ENCODE measurements around the gene PTPRT. TPM values are rescaled to one million over a fixed set of nuclear protein-coding genes. Genes with fewer than 3 reads are reported as not detected.

The PTPRT gene
- total and polyA plus RNA-seq, 10 of the 15 experiments (the other 5 are each of a cell fraction or from before 2014, with no cell fraction given): not detected

DNA sequence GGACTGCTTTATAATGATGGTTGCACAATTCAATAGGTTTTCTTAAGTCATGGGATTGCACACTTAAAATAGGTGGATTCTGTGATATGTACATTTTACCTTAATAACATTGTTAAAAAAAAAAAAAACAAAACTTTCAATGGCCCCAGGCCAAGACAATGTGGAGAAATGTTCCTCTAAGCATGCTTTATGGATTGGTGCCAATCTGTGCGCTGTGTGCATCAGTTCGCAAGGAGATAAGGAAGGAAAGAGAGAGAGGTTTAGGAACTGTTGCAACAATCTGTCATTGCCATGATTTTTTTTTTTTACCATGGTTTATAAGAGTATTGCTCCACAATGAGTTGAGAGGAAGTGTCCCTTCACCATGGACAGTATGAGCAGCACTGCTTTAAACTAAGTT is 399.6 kb downstream of the PTPRT start:
- Histone ChIP-seq H3K27ac (ENCODE audit: control insufficient read depth, insufficient read depth) (no peak overlapping the region), H3K9ac (ENCODE audit: control insufficient read depth, insufficient read depth, low read length) (no peak overlapping the region), H3K36me3 (ENCODE audit: control insufficient read depth in 2 of 2, insufficient read depth in 2 of 2, low read length in 1 of 2) (no peaks in the 10 kb centered on the region), H2AFZ (ENCODE audit: control insufficient read depth, low read depth, low read length) (no peak overlapping the region), H3K4me2 (ENCODE audit: control insufficient read depth, insufficient read depth) (no peak overlapping the region), H3K9me3 (replicated peaks; ENCODE audit: control insufficient read depth, insufficient read depth, low read length) (no peaks in the 10 kb centered on the region), H4K20me1 (ENCODE audit: control insufficient read depth, insufficient read depth) (no peaks in the 10 kb centered on the region), H3K4me1 (ENCODE audit: control insufficient read depth, insufficient read depth, low read length) (no peaks in the 10 kb centered on the region), H3K27me3 (replicated peaks in 1 of 2; ENCODE audit: control insufficient read depth in 2 of 2, insufficient read depth in 2 of 2, low read length in 1 of 2) (no peaks in the 10 kb centered on the region), H3K4me3 (no peak overlapping the region), H3K79me2 (ENCODE audit: control insufficient read depth, insufficient read depth, low read length) (no peaks in the 10 kb centered on the region)
- ATAC-seq (no peak), FAIRE-seq (no peak), DNase-seq (ENCODE audit: low read depth, low spot score) (no peak)
- in situ Hi-C loops (cut with MboI): no loop called here
- RAD21 ChIA-PET (ENCODE audit: unreplicated experiment): no interaction called here
- WGBS (ENCODE audit: insufficient coverage, insufficient replicate concordance, low lambda C conversion rate, missing lambda C conversion rate): 7% methylated on average over 2 of the region's 2 CpGs
- POLR2A ChIA-PET: no interaction called here
- BruUV-seq (replicated peaks): no TSS peak
- CTCF ChIA-PET: no interaction called here
- SMC1A ChIA-PET (ENCODE audit: uncharacterized antibody, unreplicated experiment): no interaction called here
- intact Hi-C loops (cut with micrococcal nuclease; ENCODE audit: unreplicated experiment): no loop called here
- TF ChIP-seq, protein P1, sequence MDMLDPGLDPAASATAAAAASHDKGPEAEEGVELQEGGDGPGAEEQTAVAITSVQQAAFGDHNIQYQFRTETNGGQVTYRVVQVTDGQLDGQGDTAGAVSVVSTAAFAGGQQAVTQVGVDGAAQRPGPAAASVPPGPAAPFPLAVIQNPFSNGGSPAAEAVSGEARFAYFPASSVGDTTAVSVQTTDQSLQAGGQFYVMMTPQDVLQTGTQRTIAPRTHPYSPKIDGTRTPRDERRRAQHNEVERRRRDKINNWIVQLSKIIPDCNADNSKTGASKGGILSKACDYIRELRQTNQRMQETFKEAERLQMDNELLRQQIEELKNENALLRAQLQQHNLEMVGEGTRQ (IDR thresholded peaks at IDR 0.05; ENCODE audit: borderline replicate concordance, low read depth, low read length): no peak
- TF ChIP-seq BACH1 (IDR thresholded peaks at IDR 0.05; ENCODE audit: borderline replicate concordance): no peak
- no peak for TF ChIP-seq KLF5 (IDR thresholded peaks at IDR 0.05; ENCODE audit: partially characterized antibody)
- no peak for TF ChIP-seq EP300 (IDR thresholded peaks at IDR 0.05; ENCODE audit: borderline replicate concordance in 1 of 2, control insufficient read depth in 1 of 2, low read depth in 2 of 2, low read length in 2 of 2)
- no peak for TF ChIP-seq SREBF2 (IDR thresholded peaks at IDR 0.05; ENCODE audit: low read length)
- TF ChIP-seq, protein P2, sequence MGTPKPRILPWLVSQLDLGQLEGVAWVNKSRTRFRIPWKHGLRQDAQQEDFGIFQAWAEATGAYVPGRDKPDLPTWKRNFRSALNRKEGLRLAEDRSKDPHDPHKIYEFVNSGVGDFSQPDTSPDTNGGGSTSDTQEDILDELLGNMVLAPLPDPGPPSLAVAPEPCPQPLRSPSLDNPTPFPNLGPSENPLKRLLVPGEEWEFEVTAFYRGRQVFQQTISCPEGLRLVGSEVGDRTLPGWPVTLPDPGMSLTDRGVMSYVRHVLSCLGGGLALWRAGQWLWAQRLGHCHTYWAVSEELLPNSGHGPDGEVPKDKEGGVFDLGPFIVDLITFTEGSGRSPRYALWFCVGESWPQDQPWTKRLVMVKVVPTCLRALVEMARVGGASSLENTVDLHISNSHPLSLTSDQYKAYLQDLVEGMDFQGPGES (IDR thresholded peaks at IDR 0.05): no peak
- TF ChIP-seq, protein P3, sequence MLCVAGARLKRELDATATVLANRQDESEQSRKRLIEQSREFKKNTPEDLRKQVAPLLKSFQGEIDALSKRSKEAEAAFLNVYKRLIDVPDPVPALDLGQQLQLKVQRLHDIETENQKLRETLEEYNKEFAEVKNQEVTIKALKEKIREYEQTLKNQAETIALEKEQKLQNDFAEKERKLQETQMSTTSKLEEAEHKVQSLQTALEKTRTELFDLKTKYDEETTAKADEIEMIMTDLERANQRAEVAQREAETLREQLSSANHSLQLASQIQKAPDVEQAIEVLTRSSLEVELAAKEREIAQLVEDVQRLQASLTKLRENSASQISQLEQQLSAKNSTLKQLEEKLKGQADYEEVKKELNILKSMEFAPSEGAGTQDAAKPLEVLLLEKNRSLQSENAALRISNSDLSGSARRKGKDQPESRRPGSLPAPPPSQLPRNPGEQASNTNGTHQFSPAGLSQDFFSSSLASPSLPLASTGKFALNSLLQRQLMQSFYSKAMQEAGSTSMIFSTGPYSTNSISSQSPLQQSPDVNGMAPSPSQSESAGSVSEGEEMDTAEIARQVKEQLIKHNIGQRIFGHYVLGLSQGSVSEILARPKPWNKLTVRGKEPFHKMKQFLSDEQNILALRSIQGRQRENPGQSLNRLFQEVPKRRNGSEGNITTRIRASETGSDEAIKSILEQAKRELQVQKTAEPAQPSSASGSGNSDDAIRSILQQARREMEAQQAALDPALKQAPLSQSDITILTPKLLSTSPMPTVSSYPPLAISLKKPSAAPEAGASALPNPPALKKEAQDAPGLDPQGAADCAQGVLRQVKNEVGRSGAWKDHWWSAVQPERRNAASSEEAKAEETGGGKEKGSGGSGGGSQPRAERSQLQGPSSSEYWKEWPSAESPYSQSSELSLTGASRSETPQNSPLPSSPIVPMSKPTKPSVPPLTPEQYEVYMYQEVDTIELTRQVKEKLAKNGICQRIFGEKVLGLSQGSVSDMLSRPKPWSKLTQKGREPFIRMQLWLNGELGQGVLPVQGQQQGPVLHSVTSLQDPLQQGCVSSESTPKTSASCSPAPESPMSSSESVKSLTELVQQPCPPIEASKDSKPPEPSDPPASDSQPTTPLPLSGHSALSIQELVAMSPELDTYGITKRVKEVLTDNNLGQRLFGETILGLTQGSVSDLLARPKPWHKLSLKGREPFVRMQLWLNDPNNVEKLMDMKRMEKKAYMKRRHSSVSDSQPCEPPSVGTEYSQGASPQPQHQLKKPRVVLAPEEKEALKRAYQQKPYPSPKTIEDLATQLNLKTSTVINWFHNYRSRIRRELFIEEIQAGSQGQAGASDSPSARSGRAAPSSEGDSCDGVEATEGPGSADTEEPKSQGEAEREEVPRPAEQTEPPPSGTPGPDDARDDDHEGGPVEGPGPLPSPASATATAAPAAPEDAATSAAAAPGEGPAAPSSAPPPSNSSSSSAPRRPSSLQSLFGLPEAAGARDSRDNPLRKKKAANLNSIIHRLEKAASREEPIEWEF (IDR thresholded peaks at IDR 0.05; ENCODE audit: insufficient replicate concordance, low read depth, low read length): no peak
- no peak for TF ChIP-seq ZNF384 (IDR thresholded peaks at IDR 0.05; ENCODE audit: borderline replicate concordance, low read depth, low read length)
- TF ChIP-seq, protein P4, sequence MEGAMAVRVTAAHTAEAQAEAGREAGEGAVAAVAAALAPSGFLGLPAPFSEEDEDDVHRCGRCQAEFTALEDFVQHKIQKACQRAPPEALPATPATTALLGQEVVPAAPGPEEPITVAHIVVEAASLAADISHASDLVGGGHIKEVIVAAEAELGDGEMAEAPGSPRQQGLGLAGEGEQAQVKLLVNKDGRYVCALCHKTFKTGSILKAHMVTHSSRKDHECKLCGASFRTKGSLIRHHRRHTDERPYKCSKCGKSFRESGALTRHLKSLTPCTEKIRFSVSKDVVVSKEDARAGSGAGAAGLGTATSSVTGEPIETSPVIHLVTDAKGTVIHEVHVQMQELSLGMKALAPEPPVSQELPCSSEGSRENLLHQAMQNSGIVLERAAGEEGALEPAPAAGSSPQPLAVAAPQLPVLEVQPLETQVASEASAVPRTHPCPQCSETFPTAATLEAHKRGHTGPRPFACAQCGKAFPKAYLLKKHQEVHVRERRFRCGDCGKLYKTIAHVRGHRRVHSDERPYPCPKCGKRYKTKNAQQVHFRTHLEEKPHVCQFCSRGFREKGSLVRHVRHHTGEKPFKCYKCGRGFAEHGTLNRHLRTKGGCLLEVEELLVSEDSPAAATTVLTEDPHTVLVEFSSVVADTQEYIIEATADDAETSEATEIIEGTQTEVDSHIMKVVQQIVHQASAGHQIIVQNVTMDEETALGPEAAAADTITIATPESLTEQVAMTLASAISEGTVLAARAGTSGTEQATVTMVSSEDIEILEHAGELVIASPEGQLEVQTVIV (IDR thresholded peaks at IDR 0.05; ENCODE audit: borderline replicate concordance, partially characterized antibody): no peak
- no peak for TF ChIP-seq HDGF (IDR thresholded peaks at IDR 0.05)
- TF ChIP-seq SMARCA5 (IDR thresholded peaks at IDR 0.05): no peak
- TF ChIP-seq ZBED1 (IDR thresholded peaks at IDR 0.05; ENCODE audit: borderline replicate concordance): no peak
- TF ChIP-seq SUZ12 (IDR thresholded peaks at IDR 0.05; ENCODE audit: unreplicated experiment): no peak
- TF ChIP-seq TCF3 (IDR thresholded peaks at IDR 0.05; ENCODE audit: borderline replicate concordance, insufficient read depth, low read depth, low read length): no peak
- TF ChIP-seq SUPT20H (IDR thresholded peaks at IDR 0.05; ENCODE audit: borderline replicate concordance, control insufficient read depth, low read depth, low read length): no peak
- TF ChIP-seq CHD1 (IDR thresholded peaks at IDR 0.05; ENCODE audit: low read depth, low read length): no peak
